Loucy (cell line): ENCODE results near the gene ZNRF3.

Source experiments
- H2AFZ ChIP-seq: fragments of 200-600 bp; sonication (generic); 2 replicates; pipeline ENCODE4 v1.6.0; 2016; ENCODE audit warnings: antibody characterized with exemption, mild to moderate bottlenecking, low read length, moderate library complexity
- H3F3A ChIP-seq: fragments of 200-600 bp; 2 replicates; pipeline ENCODE4 v1.6.0; 2016; ENCODE audit warnings: antibody characterized with exemption, low read depth, mild to moderate bottlenecking
- H3K27me3 ChIP-seq: fragments of 200-600 bp; sonication (generic); 2 replicates; pipeline ENCODE4 v1.6.1; 2014; ENCODE audit warnings: low read length, mild to moderate bottlenecking; ENCODE audit not compliant: insufficient read depth, poor library complexity, severe bottlenecking
- H3K36me3 ChIP-seq: fragments of 200-600 bp; sonication (generic); 2 replicates; pipeline ENCODE4 v1.6.1; 2016; ENCODE audit warnings: low read length; ENCODE audit not compliant: insufficient read depth
- H3K4me1 ChIP-seq: fragments of 200-600 bp; sonication (generic); 2 replicates; pipeline ENCODE4 v1.5.1; 2014; ENCODE audit warnings: low read length, mild to moderate bottlenecking; ENCODE audit not compliant: insufficient read depth, poor library complexity, severe bottlenecking
- H3K4me2 ChIP-seq: fragments of 200-600 bp; sonication (generic); 2 replicates; pipeline ENCODE4 v1.6.0; 2014; ENCODE audit warnings: antibody characterized with exemption, low read length, low read depth, mild to moderate bottlenecking; ENCODE audit not compliant: poor library complexity, severe bottlenecking
- H3K4me3 ChIP-seq: fragments of 200-600 bp; sonication (generic); 2 replicates; pipeline ENCODE4 v1.5.1; 2014; ENCODE audit warnings: low read length, mild to moderate bottlenecking, mixed read lengths; ENCODE audit not compliant: poor library complexity, severe bottlenecking
- H3K79me2 ChIP-seq: fragments of 200-600 bp; sonication (generic); 2 replicates; pipeline ENCODE4 v1.6.1; 2014; ENCODE audit warnings: low read length; ENCODE audit not compliant: insufficient read depth
- H3K9ac ChIP-seq: fragments of 200-600 bp; sonication (generic); 2 replicates; pipeline ENCODE4 v1.6.0; 2014; ENCODE audit warnings: mild to moderate bottlenecking, low read depth, low read length, moderate library complexity; ENCODE audit not compliant: poor library complexity, severe bottlenecking
- H3K9me2 ChIP-seq: fragments of 200-600 bp; sonication (generic); replicated peaks from 2 replicates; pipeline ENCODE4 v1.6.1; 2016; ENCODE audit warnings: low read depth, low read length, mixed read lengths
- H3K9me3 ChIP-seq: fragments of 200-600 bp; sonication (generic); 2 replicates; pipeline ENCODE4 v1.6.1; 2014; ENCODE audit warnings: mild to moderate bottlenecking, antibody characterized with exemption, low read length, low read depth; ENCODE audit not compliant: insufficient read depth
- H4K20me1 ChIP-seq: fragments of 200-600 bp; sonication (generic); 2 replicates; pipeline ENCODE4 v1.6.0; 2014; ENCODE audit warnings: antibody characterized with exemption, low read length, mild to moderate bottlenecking; ENCODE audit not compliant: insufficient read depth, poor library complexity, severe bottlenecking
- EZH2phosphoT487 ChIP-seq: fragments of 200-600 bp; IDR thresholded peaks from 2 replicates; pipeline ENCODE4 v1.6.1; 2018; ENCODE audit warnings: antibody characterized with exemption, mild to moderate bottlenecking, moderate library complexity, borderline replicate concordance
- TF ChIP-seq, protein P1 (sequence below): fragments of 200-600 bp; sonication (generic); conservative IDR thresholded peaks from 2 replicates; pipeline ENCODE4 v1.5.1; 2014; ENCODE audit warnings: mild to moderate bottlenecking, antibody characterized with exemption, low read length

The ZNRF3 gene

DNA sequence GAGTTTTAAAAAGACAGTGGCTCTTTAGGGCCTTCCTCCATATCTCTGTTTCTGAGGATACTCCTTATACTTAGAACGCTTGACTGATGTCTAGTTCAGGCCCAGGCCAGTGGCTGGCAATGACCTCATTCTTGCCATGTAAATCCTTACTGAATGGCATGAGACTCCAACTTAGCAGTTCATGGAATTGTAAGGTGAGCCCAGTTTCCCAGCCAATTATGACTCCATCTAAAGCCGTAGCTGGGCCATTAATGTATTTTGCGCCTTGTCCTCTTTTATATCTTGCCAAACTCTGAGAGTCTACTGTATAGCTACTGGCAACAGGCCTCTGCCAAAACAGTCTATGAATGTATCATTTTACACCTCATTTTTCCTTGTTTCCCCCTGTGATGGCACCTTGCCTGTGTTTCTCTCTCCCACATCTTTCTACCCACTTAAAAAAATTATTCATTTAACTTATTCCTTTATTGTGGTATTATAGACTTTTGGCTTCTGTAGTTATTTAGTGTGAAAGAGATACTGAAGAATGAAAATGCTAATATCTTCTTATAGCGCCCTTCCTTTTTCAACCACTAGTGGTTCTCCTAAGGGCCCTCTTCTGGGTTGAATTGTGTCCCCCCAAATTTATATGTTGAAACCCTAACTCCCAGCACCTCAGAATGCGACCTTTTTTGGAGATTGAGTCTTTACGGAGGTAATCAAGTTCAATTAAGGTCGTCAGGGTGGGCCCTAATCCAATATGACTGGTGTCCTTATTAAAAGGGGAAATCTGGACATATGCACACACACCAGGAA, 67.4 kb downstream of the ZNRF3 start:
- peaks cover 58% of the 10 kb centered on the region for H4K20me1 ChIP-seq
- no peak overlapping the region for H3K4me3 ChIP-seq
- H3K79me2 ChIP-seq = peaks cover 4% of the 10 kb centered on the region
- no peaks in the 10 kb centered on the region for H3K9me3 ChIP-seq
- TF ChIP-seq, protein P1, sequence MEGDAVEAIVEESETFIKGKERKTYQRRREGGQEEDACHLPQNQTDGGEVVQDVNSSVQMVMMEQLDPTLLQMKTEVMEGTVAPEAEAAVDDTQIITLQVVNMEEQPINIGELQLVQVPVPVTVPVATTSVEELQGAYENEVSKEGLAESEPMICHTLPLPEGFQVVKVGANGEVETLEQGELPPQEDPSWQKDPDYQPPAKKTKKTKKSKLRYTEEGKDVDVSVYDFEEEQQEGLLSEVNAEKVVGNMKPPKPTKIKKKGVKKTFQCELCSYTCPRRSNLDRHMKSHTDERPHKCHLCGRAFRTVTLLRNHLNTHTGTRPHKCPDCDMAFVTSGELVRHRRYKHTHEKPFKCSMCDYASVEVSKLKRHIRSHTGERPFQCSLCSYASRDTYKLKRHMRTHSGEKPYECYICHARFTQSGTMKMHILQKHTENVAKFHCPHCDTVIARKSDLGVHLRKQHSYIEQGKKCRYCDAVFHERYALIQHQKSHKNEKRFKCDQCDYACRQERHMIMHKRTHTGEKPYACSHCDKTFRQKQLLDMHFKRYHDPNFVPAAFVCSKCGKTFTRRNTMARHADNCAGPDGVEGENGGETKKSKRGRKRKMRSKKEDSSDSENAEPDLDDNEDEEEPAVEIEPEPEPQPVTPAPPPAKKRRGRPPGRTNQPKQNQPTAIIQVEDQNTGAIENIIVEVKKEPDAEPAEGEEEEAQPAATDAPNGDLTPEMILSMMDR = peak; percentile 56
- no peak for TF ChIP-seq EZH2phosphoT487
- peaks cover 5% of the 10 kb centered on the region for H3K4me1 ChIP-seq
- H3K36me3 ChIP-seq = no peaks in the 10 kb centered on the region
- peaks cover 23% of the 10 kb centered on the region for H3K27me3 ChIP-seq
- no peaks in the 10 kb centered on the region for H3F3A ChIP-seq
- no peak overlapping the region for H2AFZ ChIP-seq
- no peak overlapping the region for H3K9ac ChIP-seq
- no peaks in the 10 kb centered on the region for H3K9me2 ChIP-seq
- H3K4me2 ChIP-seq = no peak overlapping the region

DNA sequence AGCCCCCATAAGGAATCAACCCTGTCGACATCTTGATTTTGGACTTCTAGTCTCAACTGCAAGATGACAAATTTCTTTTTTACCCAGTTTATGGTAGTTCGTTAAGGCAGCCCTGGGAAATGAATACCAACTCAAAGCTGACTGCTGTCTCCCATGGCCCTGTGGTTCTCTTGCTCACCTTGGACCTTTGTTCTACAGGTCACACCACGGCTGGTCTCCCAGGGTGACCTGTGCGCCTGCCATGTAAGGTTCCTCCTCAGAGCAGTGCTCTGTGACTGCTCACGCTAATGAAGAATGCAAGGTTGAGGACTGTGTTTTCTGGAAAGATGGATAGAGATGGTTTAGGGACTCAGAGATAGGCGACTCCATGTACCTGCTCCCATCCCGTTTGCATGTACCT, 68.2 kb downstream of the ZNRF3 start:
- Histone ChIP-seq H3K27me3 (peaks cover 23% of the 10 kb centered on the region), H3K4me1 (peaks cover 11% of the 10 kb centered on the region), H3K9ac (no peak overlapping the region), H3K4me2 (no peak overlapping the region), H4K20me1 (peaks cover 64% of the 10 kb centered on the region), H2AFZ (no peak overlapping the region), H3K9me3 (no peaks in the 10 kb centered on the region), H3K4me3 (no peak overlapping the region), H3F3A (no peaks in the 10 kb centered on the region), H3K9me2 (no peaks in the 10 kb centered on the region), H3K79me2 (peaks cover 4% of the 10 kb centered on the region), H3K36me3 (no peaks in the 10 kb centered on the region)
- TF ChIP-seq EZH2phosphoT487 = no peak

DNA sequence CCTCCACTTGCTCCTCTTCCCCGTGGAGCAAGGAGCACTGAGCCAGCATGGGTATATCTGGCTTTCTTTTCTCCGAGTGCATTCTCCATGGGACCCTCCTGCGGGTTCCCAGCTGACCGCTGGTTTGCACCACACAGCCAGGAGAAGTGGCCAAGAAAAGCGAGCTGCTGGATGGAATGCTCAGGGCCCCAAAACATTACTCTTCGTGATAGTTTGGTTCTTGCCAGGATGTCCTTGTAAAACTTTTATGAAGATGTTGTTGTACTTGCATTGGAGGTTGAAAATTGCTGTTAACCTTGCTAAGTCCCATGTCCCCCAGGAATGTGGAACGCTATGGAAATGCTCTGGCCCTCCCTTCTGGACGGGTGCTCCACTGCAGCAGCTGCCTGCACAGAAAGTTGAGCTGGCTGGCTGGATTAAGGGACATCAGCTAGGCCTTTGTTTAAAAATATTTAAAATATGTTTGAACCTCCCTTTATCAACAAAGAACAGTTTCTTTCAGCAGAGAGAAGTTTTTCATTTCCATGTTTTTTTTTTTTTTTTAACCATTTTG, 68.7 kb downstream of the ZNRF3 start:
- no peaks in the 10 kb centered on the region for H3K36me3 ChIP-seq
- no peaks in the 10 kb centered on the region for H3K9me2 ChIP-seq
- peaks cover 23% of the 10 kb centered on the region for H3K27me3 ChIP-seq
- H2AFZ ChIP-seq = no peak overlapping the region
- H3F3A ChIP-seq = no peaks in the 10 kb centered on the region
- no peak overlapping the region for H3K4me3 ChIP-seq
- peaks cover 69% of the 10 kb centered on the region for H4K20me1 ChIP-seq
- no peaks in the 10 kb centered on the region; the same call in 1 of the 2 replicates for H3K79me2 ChIP-seq
- peaks cover 16% of the 10 kb centered on the region for H3K4me1 ChIP-seq
- TF ChIP-seq, protein P1 = no peak
- TF ChIP-seq EZH2phosphoT487 = no peak
- no peak overlapping the region for H3K4me2 ChIP-seq
- H3K9ac ChIP-seq = no peak overlapping the region
- H3K9me3 ChIP-seq = no peaks in the 10 kb centered on the region

DNA sequence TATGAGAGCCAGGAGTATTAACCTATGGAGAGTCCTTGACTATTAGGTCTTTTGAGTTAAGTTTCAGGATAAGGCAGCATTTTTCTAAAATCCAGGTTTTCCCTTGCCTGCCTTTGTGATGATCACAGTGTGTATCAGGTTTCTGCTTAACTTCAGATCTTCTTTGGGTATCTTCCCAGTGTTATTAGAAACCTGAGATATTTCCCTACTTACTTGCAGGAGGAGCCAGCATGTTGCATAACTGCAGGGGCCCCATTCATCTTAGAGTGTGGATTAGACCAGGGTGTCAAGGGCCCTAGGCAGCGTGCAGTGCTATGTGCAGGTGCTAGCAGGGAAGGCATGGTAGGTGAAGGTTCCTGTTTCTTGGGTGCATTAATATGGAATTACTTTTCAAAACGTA, 69.5 kb downstream of the ZNRF3 start:
- no peaks in the 10 kb centered on the region for H3K9me3 ChIP-seq
- no peaks in the 10 kb centered on the region for H3K9me2 ChIP-seq
- H3K4me2 ChIP-seq = no peak overlapping the region
- no peaks in the 10 kb centered on the region for H3F3A ChIP-seq
- peaks cover 17% of the 10 kb centered on the region for H3K4me1 ChIP-seq
- H3K79me2 ChIP-seq = no peaks in the 10 kb centered on the region; the same call in 1 of the 2 replicates
- H3K27me3 ChIP-seq = peaks cover 23% of the 10 kb centered on the region
- no peak overlapping the region for H3K9ac ChIP-seq
- H3K4me3 ChIP-seq = no peak overlapping the region
- TF ChIP-seq, protein P1 = no peak
- H4K20me1 ChIP-seq = peaks cover 71% of the 10 kb centered on the region
- no peaks in the 10 kb centered on the region for H3K36me3 ChIP-seq
- no peak overlapping the region for H2AFZ ChIP-seq
